Thyroid gland (tissue), 4 donors: ENCODE data around the gene BARHL1.

Experiments
- CTCF ChIP-seq, 6 experiments: fragments of 200-600 bp in 3 of 6; fragments of 450-650 bp in 3 of 6; sonication (generic) in 3 of 6; IDR thresholded peaks; one replicate each; pipeline ENCODE4 v1.5.1; 2016 to 2019; ENCODE audit warnings: antibody characterized with exemption in 6 of 6, mild to moderate bottlenecking in 2 of 6, inconsistent platforms in 1 of 6, moderate library complexity in 1 of 6
- POLR2A ChIP-seq, 2 donors: fragments of 450-650 bp; IDR thresholded peaks; one replicate each; pipeline ENCODE4 v1.6.1; 2017; ENCODE audit warnings: antibody characterized with exemption in 2 of 2, mild to moderate bottlenecking in 2 of 2, moderate library complexity in 1 of 2

DNA sequence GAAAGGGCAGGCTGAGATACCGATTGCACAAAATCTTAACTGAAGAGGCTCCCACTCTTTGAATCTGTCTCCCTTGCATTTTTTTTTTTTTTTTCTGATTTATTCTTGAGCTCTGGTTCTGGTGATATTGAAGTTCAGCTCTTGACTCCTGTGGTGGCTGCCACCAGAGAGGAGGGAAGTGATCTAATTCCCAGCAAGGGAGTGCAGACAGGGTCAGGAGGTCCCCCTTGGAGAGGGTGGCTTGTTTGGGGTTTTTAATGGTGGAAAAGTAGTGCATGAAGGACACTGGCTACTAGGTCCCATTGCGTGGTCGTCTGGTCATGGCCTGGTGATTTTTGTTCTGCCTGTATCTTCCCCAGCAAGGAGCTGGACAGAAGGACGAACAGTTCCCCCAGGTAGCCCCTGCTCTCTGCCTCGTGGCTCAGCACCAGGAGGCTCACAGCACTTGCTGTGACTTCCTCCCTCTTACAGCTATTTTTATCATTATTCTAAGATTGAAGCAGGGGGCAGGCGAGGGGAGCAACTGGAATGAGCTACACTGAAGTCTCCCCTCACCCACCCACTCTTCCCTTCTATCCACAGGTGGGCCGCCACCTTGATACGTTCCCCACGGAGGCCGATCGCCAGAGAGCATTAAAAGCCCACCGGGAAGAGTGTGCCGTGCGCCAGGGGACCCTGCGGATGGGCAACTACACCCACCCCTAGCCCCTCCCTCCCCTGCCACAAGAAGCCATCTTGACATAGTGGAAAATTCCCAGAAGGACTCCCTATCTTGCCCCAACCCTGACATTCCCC, 10.4 kb upstream of the BARHL1 start:
- TF ChIP-seq CTCF (IDR thresholded peaks at IDR 0.05) (no peak), POLR2A (IDR thresholded peaks at IDR 0.05) (no peak)
